Posterior cingulate gyrus (tissue), 11 donors: ENCODE data around the gene PLEKHG2.
"Not testable (repeated sequence)": the region's sequence is repeated elsewhere in the genome, so short reads cannot be mapped to it uniquely, and the experiment has no call there.

Experiments used
- DNase-seq, 10 donors: peaks; one replicate each; pipeline versions ENCODE4 v3.0.0 to v3.0.0-alpha.2; 2020 to 2021; ENCODE audit warnings: mixed read lengths in 3 of 10
- intact Hi-C: fragments of 100-400 bp; cut with DNase I; formaldehyde crosslinking; loops from one replicate; pipeline ENCODE4 v1.15.1; 2023

PLEKHG2 gene

DNA sequence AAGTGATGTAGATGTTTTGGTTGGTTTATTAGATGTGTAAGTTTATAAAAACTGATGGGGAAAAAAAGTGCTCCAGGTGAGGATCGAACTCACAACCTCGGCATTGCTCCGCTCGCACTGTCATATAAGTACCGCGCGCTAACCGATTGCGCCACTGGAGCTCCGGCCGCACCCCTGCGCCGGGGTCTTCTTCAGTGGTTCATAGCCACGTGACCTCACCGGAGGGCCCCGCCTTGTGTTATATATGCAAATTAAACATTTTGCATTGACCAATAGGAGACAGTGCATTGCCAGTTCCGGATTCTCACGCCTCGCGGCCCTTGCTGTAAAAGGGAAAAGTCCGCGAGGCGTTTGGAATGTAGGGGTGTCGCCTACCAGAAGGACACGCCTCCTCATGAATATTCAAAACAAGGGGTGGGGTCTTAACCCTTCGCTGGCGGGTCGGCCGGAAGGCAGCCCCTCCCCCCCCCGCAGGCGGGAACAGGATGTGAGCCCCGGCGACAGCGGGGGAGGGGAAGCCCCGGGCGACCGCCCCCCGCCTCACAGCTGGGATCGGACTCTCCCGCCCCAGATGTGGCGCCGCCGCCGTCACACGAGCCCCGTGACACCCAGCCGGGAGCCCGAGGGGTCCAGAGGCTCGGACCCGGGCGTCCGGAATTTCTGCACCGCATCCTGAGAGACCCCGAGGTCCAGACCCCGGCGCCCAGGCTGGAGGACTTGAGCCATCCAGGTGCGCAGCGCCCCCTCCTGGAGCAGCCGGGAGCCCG lies at the start of gene PLEKHG2:
TSS of gene PLEKHG2 (plus strand) at position 570 of the 767 bp plus-strand sequence. CDS start 1,418 bp downstream, outside the sequence.
- peak; percentile 85 to 99 (median 94) for DNase-seq
- intact Hi-C loops = loop anchor here (5.0 kb wide), 1 partner anchor 70 kb away; the partner anchor contains the start of gene SAMD4B

- peak in 1 of 10 donors; percentile 39 for DNase-seq
- intact Hi-C loops = no loop called here
Observed at GRCh38 chr19:39362682-39363657, 49.5 kb upstream of the PLEKHG2 start.

- intact Hi-C loops = no loop called here
Observed at GRCh38 chr19:39363901-39364457, 48.5 kb upstream of the PLEKHG2 start.

DNA sequence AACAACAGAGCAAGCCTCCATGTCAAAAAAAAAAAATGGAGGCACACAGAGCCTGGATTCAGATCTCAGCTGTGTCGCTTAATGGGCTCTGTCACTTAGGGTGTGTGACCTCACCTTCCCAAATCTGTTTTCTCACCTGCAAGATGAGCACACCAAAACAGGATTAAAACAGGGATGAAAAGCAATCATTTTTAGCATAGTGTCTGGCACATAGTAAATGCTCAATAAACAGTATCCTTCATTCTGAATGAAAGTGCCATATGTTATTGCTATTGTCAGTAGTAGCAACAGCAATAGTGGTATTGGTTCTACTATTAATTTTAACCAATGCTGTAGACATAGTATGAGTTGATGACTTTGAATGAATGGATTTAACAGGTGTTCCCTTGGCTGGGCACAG lies 46.9 kb upstream of the PLEKHG2 start:
- DNase-seq = no peak
- intact Hi-C loops = no loop called here

More at GRCh38 chr19:39363901-39364457, 48.5 kb upstream of the PLEKHG2 start:
- peak; percentile 52 to 97 (median 76) for DNase-seq

DNA sequence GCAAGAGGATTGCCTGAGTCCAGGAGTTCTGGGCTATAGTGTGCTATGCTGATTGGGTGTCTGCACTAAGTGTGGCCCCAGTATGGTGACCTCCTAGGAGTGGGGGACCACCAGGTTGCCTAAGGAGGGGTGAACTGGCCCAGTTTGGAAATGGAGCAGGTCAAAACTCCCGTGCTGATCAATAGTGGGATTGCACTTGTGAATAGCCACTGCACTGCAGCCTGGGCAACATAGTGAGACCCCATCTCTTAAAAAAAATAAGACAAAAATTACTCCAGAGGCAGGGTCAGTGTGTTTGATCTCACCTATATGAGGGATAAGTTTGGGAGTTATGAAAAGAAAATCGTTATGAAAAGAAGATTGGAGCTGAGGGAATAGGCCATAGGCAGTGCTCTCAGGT lies 43.3 kb upstream of the PLEKHG2 start:
- intact Hi-C loops = no loop called here
- peak in 1 of 10 donors; percentile 26 for DNase-seq

- DNase-seq = peak in 1 of 10 donors; percentile 19
- intact Hi-C loops = no loop called here
Observed at GRCh38 chr19:39370735-39371134, 41.7 kb upstream of the PLEKHG2 start.

DNA sequence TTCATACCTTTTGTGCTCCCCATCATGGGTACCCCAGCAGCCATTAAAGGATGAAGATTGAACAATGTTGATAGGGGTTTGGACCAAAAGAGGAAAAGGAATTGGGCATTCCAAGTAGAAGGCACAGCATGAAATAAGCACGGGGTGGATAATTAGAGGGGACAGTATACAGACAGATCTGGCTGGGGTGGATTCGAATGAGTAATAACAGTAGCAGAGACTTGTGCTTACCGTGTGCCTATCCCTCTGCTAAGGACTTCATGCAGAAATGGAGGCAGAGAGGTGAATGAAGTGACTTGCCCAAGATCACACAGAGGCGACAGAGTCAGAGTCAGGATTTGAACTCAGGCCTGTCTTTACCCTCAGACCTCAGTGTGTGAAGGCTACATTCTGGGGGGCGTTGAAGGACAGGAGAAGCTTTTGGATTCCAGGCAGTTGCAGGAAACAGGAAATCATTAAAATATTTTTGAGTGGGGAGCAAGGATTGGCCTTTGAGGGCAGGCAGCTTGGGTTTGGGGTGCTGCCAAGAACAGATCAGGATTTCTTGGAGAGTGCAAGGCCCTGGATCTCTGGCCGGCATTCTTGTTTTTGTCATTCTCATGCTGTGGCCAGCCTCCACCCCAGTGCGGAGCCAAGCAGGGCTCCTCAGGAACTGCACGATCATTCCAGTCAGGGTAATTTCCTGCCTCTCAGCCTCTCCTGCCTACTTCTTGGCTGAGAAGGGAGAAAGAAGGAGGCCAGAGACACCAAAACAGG lies 40.2 kb upstream of the PLEKHG2 start:
- intact Hi-C loops = no loop called here
- DNase-seq = peak in 8 of 10 donors; percentile 41 to 87 (median 56)

DNA sequence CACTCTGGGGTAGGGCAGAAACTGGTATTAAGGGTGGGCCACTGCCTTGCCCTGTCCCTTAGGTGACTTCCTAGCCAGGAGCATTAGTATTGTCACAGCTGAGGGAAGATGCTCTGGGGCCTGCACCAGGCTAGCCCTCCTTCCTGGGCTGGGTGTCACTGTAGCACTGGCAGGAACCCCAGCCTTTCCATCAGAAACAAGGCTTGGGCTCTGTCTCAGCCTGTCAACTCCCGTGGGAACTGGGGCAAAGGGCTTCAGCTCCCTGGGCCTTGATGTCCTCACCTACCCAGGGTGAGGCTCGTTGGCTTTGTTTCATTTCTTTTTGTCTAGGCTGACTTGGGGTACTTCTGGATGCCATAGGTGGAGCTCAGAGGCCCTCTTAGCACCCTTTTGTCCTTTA lies 39.5 kb upstream of the PLEKHG2 start:
- peak in 1 of 10 donors; percentile 61 for DNase-seq
- intact Hi-C loops = no loop called here

GRCh38 chr19:39375929-39376328 lies 36.5 kb upstream of the PLEKHG2 start:
- intact Hi-C loops = no loop called here
- no peak for DNase-seq

GRCh38 chr19:39377373-39378362 lies 34.8 kb upstream of the PLEKHG2 start:
- peak in 2 of 10 donors; percentile 35 to 72 for DNase-seq
- intact Hi-C loops = no loop called here

DNA sequence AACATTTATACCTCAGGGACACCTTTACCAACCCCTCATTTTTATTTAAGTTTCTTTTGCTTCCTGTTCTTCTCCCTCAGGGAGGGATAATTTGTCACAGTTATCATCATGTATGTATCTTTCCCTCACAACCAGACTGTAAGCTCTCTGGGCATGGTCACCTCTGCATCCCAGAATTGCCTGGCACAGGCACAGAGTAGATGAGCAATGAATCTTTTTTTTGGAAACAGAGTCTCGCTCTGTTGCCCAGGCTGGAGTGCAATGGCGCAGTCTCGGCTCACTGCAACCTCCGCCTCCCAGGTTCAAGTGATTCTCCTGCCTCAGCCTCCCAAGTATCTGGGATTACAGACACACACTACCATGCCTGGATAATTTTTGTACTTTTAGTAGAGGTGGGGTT lies 33.1 kb upstream of the PLEKHG2 start:
- DNase-seq = peak in 2 of 10 donors; percentile 60 to 74
- intact Hi-C loops = not testable (repeated sequence)

GRCh38 chr19:39379865-39380396 lies 32.5 kb upstream of the PLEKHG2 start:
- intact Hi-C loops = no loop called here
- peak in 5 of 10 donors; percentile 40 to 89 (median 83) for DNase-seq

GRCh38 chr19:39380521-39381502 lies 31.7 kb upstream of the PLEKHG2 start:
- intact Hi-C loops = no loop called here

GRCh38 chr19:39381910-39382611 lies 30.4 kb upstream of the PLEKHG2 start:
- intact Hi-C loops = no loop called here
- peak in 1 of 10 donors; percentile 48 for DNase-seq

More at GRCh38 chr19:39380521-39381502, 31.7 kb upstream of the PLEKHG2 start:
- peak in 2 of 10 donors; percentile 69 to 70 for DNase-seq

DNA sequence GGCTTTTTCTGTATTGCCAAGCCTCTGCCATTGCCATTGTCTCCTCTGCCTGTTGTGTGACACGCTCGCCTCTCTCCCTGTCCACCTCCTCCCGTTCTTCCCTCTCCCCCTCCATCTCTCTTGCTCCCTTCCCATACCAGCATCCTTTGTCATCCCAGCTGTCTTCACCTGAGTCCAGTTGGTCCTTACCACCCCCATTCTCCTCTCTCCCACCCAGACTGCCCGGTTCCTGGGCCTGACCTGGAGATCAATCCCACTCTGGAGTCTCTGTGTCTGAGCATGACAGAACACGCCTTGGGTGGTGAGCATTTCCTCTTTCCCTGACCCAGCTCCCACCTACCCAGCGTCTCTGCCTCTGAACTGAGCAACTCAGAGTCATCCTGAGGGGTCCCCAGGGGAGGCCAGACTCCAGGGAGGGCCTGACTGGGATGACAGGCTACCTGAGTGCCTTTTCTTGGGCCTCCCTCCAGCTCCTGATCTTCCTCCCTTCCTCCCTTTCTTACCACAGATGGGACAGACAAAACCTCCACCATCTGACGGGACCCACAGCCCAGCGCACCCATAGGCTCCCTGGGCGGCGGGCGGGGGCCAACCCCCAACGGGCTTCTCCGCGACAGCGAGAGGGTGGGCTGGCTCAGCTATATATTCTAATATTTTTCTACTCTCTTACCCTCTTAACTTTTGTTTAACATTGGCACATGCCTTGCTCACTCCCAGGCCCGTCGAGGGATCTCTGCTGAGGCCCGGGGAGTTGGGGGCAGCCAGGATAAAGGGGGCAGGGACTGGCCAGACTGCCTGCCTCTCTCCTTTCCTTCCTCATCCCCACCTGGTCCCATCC lies 29.3 kb upstream of the PLEKHG2 start:
- DNase-seq = peak in 2 of 10 donors; percentile 62 to 70
- intact Hi-C loops = no loop called here
